ENCODE measurements around the gene RNASEH2A.
"Not testable (repeated sequence)": the region's sequence is repeated elsewhere in the genome, so short reads cannot be mapped to it uniquely, and the experiment has no call there.

The RNASEH2A gene

DNA sequence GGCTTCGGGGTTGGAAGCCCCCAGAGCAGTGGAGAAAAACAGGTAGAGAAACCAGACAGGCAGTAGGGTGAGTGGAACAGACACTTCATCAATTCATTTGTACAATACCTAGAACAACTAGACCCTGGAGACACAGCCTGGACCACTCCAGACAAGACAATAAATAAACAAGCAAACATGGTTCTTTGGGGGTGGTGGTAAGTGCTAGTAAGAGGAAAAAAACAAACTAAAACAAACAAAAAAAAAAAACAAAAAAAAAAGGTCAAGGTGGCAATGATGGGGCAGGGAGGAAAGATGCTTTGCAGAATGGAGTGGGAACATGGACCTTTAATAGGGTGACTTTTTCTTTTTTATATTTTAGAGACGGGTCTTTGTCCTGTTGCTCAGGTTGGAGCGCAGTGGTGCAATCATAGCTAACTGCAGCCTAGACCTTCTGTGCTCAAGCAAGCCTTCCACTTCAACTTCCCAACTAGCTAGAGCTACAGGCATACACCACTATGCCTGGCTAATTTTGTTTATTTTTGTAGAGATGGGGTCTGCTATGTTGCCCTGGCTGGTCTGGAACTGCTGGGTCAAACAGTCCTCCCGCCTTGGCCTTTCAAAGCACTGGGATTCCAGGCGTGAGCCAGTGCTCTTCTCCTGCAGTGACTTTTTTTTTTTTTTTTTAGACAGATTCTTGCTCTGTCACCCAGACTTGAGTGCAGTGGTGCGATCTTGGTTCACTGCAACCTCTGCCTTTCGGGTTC, 12.0 kb upstream of the RNASEH2A start:
- DNase-seq = no peak

DNA sequence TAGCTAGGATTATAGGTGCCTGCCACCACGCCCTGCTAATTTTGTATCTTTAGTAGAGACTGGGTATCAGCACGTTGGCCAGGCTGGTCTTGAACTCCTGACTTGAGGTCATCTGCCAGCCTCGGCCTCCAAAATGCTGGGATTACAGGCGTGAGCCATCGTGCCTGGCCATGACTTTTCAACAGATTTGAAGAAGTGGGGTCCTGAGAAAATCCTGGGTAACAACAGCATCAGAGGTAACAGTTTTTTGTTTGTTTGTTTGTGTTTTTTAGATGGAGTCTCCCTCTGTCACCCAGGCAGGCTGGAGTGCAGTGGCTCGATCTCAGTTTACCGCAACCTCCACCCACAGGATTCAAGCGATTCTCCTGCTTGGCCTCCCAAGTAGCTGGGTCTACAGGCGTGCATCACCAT, 11.4 kb upstream of the RNASEH2A start:
- no peak for DNase-seq

DNA sequence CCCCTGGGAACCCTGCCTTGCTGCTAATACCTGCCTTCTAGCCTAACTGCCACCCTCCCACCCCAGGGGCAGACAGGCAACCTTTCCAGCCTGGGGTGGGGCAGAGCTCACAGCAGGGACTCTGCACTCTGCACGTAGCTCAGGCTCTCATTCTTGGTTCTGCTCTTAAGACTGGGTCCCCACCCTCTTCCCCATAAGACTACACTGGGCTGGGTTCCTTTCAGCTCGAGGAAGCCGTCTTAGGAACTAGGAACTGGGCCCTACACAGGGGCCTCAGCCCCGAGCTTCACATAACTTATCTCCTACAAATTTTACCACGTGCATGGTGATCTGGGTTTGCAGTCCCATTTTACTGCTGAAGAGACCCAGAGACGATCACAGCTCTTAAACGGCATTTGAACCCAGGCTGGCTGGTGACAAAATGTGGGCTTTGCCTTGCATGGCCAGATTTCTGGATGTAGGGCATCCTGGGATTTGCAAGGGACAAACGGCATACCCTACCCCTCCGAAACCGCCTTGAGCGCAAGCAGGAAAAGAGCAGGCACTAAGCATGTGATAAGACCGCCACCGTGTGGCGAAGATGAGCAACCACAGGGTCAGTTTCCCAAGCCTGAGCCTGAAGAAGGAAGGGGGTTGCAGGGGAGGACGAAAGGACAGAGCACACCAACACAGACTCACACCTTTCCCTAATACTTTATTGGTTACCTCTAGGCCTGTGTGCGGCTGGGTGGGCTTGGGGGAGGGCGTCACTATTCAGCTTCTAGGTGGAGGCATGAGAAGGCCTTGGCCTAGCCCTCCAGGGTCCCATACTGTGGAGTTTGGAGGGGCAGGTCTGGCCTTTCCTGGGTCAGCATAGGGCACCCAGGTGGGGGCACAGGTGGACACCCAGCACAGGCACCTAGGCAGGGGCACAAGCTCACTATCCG, 10.0 kb upstream of the RNASEH2A start:
- DNase-seq = peak; percentile 76

DNA sequence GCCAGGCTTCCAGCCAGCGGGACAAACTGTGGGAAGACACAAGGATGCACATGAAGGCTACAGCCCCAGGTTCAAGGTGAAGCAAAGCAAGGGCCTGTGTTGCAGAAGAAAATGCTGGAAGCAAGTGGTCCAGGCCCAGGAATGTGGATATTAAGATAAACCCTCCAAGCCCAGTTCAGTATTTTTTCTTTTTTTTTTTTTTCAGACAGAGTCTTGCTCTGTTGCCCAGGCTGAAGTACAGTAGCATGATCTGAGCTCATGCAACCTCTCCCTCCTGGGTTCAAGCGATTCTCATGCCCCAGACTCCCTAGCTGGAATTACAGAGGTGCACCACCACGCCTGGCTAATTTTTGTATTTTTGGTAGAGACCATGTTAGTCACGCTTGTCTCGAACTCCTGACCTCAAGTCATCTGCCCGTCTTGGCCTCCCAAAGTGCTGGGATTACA, 9.2 kb upstream of the RNASEH2A start:
- DNase-seq = no peak

DNA sequence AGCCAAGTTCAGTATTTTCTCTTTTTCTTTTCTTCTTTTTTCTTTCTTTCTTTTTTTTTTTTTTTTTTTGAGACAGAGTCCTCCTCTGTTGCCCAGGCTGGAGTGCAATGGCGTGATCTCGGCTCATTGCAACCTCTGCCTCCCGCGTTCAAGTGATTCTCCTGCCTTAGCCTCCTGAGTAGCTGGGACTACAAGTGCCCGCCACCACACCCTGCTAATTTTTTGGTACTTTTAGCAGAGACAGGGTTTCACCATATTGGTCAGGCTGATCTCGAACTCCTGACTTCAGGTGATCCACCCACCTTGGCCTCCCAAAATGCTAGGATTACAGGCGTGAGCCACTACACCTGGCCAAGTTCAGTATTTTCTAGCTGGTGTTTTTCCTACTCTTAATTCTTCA, 8.8 kb upstream of the RNASEH2A start:
- not testable (repeated sequence) for DNase-seq

DNA sequence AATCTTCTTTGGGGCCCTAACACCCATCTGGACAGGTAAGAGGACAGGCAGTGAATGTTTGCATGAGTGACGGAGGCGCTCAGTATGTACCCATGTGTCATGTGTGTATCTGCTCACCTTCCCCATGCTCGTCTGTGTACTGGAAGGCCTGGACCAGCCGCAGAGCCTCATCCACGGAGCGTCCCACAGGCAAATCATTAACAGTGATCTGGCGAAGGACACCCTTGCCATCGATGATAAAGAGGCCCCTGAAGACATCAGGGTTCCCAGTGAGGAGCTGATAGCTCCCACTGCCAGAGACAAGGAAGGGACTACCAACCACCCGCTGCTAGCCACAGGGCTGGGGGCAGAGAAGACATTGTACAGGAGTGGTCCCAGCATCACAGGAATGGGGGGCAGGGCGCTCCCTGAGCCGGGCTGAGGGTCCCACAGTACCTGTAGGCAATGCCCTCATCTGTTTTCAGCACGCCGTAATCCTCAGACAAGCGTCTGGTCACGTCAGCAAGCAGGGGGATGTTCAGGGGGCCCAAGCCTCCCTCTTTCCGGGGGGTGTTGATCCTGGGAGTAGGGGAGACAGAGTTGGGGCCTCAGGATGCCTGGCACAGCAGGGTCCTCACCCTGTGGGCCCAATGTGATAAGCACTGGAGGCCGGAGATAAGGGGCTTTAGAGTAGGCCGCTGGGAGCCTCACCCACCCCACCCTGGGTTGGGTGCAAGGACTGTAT, 6.5 kb upstream of the RNASEH2A start:
- DNase-seq = no peak

DNA sequence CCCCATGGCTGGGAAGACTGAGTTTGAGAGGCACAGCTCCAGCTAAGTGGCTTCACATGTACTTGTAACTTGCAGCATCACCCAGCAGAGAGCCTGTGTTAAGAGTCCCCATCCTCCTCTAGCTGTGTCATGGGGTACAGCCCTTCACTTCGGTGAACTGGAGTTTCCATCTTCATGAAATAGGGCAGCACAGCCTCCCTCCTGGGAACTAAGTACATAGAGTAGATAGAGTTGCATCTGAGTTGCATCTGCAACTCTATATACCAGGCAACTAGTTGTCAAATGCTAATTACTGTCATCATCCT, 6.0 kb upstream of the RNASEH2A start:
- no peak for DNase-seq

DNA sequence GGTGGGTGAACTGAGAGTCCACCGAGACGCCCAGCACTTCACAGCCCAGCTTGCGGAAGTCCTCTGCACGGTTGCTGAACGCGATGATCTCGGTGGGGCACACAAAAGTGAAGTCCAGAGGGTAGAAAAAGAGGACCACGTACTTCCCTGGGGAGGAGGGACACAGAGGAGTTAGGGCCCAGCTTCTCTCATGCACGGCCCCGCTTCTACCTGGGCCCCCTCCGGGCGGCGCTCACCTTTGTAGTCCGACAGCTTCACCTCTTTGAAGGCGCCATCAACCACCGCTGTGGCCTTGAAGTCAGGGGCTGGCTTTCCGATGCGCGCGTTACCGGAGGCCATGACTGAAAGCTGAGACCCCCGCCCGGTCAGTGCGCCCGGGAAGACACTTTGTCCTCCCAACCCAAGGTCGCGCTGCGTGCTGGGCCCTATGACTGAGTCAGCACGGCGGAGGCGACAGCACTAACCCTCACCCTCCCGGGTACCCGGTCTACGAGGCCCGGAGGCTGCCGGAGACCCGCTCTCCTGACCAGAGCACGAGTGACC, 5.4 kb upstream of the RNASEH2A start:
- DNase-seq = no peak

DNA sequence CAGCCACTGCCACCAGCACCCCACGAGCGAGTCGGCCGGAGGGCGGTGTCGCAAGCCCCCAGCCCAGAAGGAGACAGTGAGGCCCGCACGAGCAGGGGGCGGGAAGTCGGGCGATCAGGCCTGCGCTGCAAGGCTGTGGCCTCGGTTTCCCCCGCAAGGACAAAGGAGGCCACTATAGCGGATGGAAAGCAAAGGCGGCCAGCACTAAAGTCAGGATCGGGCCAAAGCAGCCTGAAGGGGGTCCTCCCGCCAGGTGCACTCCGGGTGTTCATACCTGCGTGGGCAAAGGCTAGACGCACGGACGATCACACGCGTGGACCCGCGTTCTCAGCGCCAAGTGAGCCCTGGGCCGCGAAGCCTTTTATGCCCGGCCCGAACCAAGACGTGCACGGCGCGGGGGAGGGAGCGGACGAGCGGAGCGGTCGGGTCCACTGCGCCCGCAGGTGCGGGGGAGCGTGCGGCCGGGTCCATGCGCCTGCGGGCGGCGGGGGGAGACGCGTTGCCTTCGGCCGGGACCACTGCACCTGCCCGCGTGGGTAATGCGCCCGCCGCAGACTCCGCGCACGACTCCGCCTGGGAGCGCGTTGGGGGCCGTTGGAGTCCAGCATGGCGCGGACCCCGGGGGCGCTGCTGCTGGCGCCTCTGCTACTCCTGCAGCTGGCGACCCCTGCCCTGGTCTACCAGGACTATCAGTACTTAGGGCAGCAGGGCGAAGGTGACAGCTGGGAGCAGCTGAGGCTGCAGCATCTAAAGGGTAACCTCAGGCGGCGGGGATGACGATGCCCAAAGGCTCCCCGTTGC, 4.7 kb upstream of the RNASEH2A start, which contains the start of the genes PRDX2 and THSD8:
TSS of gene PRDX2 (minus strand) at position 335 of the 801 bp plus-strand sequence. CDS start 539 bp downstream, outside the sequence.
TSS of gene THSD8 (plus strand) at position 604 of the 801 bp plus-strand sequence. CDS start at position 607, 3 bp downstream.
- peak; percentile 33 for DNase-seq

DNA sequence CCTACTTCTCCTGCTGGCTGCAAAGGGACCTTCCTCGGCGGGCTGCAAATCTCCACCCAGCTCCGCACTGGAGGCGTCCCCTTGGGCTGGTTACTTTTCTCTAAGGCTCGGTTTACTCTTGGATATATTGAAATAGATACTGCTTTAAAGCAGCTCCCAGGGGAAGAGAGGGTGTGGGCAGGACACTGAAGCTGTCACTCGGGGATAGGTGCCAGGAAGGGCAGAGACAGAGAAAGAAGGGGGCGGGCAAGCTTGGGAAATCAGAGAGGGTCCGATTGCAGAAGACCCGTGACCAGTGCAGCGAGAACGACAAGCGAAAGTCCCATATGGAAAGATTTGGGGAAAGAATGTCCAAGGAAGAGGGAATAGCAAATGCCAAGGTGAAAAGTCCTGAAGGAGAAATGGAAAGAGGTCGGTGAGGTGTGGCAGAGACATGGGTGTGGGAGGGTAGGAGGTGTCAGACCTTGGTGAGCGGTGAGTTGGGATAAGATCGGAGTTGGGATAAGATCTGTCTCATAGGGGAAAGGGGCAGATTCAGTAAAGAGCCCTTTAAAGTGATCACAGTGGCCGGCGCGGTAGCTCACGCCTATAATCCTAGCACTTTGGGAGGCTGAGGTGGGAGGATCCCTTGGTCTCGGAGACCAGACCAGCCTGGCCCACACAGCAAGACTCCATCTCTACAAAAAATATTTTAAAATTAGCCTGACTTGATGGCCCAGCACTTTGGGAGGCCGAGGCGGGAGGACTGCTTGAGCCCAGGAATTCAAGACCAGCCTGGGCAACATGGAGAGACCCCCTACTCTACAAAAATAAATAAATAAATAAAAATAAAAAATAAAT, 3.9 kb upstream of the RNASEH2A start:
- DNase-seq = no peak

DNA sequence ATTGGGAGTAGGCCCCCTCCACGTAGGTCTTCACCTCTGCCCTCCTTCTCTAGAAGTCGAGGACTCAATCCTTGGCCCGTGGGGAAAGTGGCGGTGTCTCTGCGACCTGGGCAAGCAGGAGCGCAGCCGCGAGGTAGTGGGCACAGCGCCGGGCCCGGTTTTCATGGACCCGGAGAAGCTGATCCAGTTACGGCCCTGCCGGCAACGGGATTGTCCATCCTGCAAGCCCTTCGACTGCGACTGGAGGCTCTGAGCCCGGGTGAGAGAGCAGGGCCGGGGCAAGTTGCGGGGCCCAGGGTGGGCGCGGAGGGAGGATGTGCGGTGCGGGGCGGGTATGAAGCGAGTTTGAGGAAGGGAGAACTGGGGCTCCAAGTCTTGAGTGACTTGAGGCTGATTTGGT, 2.3 kb upstream of the RNASEH2A start:
- no peak for DNase-seq

DNA sequence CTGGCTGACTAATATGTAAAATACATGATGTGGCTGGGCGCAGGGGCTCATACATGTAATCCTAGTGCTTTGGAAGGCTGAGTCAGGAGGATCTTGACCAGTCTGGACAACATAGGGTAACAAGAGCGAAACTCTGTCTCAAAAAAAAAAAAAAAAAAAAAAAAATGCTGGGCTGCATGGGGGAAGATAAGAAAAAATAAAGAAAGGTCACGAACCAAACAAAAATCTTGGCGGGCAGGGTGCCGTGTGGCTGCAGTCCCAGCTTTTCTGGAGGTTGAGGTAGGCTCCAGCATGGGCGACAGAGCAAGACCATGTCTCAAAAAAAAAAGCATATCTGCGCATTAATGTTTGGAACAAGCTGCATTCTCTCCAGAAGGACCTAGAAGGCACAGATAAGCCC, 8.7 kb downstream of the RNASEH2A start:
- no peak for DNase-seq

DNA sequence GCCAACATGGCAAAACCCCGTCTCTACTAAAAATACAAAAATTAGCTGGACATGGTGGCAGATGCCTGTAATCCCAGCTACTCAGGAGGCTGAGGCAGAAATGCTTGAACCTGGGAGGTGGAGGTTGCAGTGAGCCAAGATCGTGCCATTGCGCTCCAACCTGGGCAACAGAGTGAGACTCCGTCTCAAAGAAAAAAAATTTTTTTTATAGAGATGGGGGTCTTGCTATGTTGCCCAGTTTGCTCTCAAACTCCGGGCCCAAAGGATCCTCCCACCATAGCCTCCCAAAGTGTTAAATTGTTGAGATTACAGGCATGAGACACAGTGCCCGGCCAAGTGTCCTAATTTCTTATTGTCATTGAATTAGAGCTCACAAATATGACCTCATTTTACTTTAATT, 10.8 kb downstream of the RNASEH2A start:
- not testable (repeated sequence) for DNase-seq

DNA sequence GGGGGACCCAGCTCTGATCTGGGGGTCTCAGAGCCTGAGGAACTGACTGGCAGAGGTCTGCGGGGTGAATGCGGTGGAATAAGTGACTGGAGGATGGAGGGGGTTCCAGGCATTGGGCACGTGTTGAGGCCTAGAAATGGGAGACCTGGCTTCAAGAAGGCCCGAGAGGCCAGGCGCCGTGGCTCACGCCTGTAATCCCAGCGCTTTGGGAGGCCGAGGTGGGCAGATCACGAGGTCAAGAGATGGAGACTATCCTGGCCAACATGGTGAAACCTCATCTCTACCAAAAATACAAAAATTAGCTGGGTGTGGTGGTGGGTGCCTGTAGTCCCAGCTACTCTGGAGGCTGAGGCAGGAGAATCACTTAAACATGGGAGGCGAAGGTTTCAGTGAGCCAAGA, 11.4 kb downstream of the RNASEH2A start:
- DNase-seq = not testable (repeated sequence)

DNA sequence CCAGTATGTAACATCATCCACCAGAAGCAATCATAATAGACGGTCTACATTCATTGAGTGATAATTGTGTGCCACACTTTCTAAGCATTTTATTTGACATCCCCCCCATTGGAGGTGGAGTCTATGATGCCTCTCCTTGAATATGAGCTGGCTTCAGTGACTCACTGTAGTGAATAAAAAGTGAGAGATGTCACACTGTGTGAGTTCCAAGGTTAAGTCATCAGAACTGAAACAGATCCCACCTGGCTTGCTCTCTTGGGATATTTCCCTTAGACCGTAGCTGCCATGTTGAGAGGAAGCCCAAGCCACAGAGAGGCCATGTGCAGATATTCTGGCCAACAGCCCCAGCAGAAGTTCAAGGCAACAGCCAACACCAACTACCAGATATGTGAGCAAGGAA, 15.4 kb downstream of the RNASEH2A start:
- no peak for DNase-seq

DNA sequence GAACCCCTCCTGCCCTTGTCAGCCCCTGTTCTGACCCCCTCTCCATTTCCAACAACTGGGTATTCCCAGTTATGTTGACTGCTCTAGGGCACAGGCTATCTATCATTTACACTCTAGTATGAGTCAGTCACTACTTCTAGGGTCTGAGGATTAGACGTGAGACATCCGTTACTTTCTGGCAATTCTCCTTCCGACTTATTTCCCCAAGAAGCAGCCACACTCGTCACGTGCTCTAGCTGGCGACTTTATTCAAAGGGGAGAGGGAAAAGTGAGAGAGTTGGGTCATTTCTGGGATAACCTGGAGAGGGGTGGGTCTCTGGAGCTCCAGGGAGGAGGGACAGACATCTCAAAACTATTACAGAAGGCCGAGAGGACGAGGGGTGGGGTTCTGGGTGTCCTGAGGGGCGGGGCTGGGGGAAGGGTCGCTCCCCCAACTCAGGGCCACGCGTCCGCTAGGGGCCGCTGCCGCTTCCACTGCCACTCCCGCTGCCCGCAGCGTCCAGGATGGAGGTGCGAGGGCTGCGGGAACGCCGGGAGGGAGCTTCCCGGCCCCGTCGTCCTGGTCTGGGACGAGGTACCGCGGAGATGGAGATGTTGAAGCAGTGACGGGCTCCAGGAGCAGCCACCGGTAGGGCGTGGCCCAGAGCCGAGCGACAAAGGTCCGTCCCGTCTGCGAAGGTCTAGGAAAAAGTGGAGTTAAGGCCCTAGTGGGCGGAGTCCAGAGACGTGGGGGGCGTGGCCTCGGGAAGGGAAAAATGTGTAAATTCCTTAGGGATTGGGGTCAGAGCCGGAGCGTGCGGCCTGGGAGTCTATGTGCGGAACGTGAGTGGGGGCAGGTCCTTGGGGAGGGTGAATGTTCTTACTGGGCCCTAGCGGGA, 19.1 kb downstream of the RNASEH2A start:
- DNase-seq = no peak

DNA sequence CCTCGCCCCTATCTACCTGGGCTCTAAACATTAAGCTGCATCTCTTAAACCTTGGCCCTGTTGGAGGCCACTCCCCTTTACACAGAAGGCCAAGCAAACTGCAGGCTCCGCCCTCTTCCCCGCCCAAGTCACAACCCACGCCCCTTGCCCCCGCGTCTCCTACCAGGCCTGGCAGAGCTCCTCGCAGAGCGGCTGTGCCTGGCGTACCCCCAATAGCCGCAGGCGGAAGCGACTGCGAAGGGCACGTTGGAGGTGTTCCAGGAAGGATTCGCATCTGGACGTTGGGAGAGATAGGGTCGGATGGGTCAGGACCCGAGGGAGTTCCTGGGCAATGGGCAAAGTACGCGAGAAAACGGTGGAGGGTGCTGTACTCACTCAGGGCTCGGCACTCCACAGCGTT, 22.1 kb downstream of the RNASEH2A start:
- no peak for DNase-seq

DNA sequence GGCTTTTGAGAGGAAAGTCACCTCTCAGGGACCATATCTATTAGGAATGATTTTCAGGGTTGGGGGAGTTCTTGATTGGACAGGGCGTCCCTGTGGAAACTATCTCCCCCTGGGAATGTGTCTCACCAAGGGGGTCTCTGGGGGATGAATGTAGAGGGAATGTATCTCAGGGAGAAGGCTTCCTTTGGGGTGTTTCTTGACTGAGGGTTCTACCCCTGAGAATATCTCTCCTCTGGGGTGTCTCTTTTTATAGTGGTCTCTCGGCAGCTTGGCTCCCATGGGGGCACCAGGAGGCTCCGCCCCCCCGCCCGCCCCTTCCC, 27.0 kb downstream of the RNASEH2A start:
- DNase-seq = no peak

DNA sequence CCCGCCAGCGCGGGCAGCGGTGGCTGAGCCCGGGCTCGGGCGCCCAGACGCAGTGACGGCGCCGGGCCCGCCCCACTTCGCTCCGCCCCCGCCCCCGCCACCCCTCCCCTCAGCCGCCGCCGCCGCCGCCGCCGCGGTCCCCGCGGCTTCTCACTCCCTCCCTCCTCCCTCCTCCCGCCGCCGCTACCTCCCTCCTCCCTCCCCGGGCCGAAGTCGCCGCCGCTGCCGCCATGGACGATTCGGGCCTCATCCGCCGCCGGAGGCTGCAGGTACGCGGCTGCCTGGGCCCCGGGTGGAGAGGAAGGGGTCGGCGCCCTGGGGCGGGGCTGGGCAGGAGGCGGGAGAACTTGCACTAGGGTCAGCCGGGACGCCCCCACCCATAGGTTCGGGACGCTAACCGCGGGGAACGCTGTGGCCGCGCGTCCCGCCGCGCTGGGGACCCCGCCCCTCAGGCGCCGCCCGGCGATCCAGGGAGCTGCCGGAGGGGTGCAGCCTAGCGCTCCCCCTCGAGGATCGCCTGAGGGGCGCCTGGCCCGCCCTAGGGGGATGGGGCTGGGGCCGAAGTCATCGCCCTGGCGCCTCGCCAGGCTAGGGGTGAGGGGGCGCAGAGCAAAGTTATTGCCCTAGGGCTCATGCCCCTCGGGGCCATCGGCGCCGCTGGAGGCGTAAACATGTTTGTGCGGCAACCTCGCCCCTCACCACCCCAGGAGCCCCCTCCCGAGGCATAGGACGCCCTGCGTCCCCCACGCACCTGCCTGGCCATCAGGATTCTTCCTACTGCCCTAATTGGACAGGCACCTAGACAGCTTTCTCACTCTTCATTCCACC, 27.6 kb downstream of the RNASEH2A start:
- DNase-seq = no peak

Data from kidney glomerular epithelial cell (primary cell).